Measurements from ENCODE around the gene GK2. TPM values are rescaled to one million over a fixed set of nuclear protein-coding genes. Genes with fewer than 3 reads are reported as not detected.

Gene GK2
- total RNA-seq, 1 donor from 2014 or later, result not detected

DNA sequence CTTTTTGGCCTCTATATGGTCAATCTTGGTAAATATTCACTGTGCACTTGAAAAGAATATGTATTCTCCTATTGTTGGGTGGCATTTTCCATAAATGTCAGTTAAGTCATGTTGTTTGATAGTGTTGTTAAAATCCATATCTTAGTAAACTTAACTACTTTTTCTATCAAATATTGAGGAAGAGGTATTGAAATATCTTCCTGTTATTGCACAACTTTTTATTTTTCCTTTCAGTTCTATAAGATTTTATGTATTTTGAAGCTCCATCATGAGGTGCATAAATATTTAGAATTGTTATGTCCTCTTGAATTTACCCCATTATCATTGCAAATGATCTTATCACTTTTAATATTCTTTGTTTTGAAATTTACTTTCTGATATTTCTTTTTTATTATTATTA is 3.4 kb downstream of the GK2 start:
- ChIA-PET POLR2A (no interaction called here), CTCF (no interaction called here)
- Mint-ChIP-seq H3K4me1 (no peaks in the 10 kb centered on the region), H3K27ac (no peak overlapping the region), H3K4me3 (no peak overlapping the region), H3K9me3 (no peaks in the 10 kb centered on the region), H3K36me3 (ENCODE audit: low read depth) (no peaks in the 10 kb centered on the region), H3K27me3 (no peaks in the 10 kb centered on the region)
- TF ChIP-seq, protein P1, sequence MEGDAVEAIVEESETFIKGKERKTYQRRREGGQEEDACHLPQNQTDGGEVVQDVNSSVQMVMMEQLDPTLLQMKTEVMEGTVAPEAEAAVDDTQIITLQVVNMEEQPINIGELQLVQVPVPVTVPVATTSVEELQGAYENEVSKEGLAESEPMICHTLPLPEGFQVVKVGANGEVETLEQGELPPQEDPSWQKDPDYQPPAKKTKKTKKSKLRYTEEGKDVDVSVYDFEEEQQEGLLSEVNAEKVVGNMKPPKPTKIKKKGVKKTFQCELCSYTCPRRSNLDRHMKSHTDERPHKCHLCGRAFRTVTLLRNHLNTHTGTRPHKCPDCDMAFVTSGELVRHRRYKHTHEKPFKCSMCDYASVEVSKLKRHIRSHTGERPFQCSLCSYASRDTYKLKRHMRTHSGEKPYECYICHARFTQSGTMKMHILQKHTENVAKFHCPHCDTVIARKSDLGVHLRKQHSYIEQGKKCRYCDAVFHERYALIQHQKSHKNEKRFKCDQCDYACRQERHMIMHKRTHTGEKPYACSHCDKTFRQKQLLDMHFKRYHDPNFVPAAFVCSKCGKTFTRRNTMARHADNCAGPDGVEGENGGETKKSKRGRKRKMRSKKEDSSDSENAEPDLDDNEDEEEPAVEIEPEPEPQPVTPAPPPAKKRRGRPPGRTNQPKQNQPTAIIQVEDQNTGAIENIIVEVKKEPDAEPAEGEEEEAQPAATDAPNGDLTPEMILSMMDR (IDR thresholded peaks at IDR 0.05), result no peak
- no peak for DNase-seq
- intact Hi-C loops (cut with micrococcal nuclease), result no loop called here
- ATAC-seq (ENCODE audit: low read depth), result no peak

DNA sequence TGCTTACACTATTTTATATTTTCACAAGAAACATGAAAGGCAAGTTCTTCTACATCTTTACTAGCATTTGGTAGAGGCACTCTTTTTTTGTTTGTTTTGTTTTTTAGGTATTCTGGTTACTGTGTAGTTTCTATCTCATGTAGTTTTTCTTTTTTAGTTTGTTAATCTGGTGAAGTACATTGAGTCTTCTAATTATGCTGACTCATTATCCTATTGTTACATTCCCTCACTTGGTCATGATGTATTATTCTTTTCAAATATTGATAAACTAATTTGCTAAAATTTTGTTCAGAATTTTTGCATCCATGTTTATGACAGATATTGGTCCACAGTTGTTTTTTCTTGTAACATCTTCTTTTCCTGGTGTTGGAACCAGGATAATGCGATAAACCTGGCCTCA is 4.7 kb downstream of the GK2 start:
- no peaks in the 10 kb centered on the region for H3K36me3 Mint-ChIP-seq (ENCODE audit: low read depth)
- no peaks in the 10 kb centered on the region for H3K4me1 Mint-ChIP-seq
- no peak overlapping the region for H3K4me3 Mint-ChIP-seq
- no peaks in the 10 kb centered on the region for H3K27me3 Mint-ChIP-seq
- TF ChIP-seq, protein P1 (IDR thresholded peaks at IDR 0.05), result no peak
- no peak overlapping the region for H3K27ac Mint-ChIP-seq
- POLR2A ChIA-PET, result no interaction called here
- no peak for ATAC-seq (ENCODE audit: low read depth)
- CTCF ChIA-PET, result no interaction called here
- no peak for DNase-seq
- intact Hi-C loops (cut with micrococcal nuclease), result no loop called here
- no peaks in the 10 kb centered on the region for H3K9me3 Mint-ChIP-seq

DNA sequence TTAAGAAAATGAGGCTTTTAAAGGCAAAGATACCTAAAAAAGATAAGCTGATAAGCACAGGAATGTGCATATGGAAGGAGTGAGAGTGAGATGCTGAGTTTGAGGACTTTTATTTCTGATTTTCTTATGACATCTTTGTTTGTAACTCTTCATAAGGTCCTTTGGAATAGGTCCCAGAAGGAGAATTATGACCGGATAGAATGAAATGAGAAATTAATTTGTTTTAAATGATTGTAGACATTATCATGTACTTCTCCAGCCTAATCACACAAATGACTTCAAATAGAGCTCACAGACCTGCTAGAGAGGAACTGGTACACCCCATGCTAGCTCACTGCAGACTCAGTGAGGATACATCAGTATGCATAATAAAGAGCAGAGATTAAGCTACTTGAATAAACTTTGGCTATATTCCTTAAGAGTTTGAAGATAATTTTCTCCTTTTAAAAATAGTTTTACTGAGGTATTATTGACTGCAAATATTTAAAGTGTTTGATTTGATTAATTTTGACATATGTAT is 5.6 kb downstream of the GK2 start:
- TF ChIP-seq, protein P1 (IDR thresholded peaks at IDR 0.05), result no peak
- Mint-ChIP-seq H3K27me3 (no peaks in the 10 kb centered on the region), H3K4me1 (no peaks in the 10 kb centered on the region), H3K27ac (no peak overlapping the region), H3K9me3 (no peaks in the 10 kb centered on the region), H3K36me3 (ENCODE audit: low read depth) (no peaks in the 10 kb centered on the region), H3K4me3 (no peak overlapping the region)
- no peak for ATAC-seq (ENCODE audit: low read depth)
- ChIA-PET POLR2A (no interaction called here), CTCF (no interaction called here)
- DNase-seq, result no peak
- intact Hi-C loops (cut with micrococcal nuclease), result no loop called here

DNA sequence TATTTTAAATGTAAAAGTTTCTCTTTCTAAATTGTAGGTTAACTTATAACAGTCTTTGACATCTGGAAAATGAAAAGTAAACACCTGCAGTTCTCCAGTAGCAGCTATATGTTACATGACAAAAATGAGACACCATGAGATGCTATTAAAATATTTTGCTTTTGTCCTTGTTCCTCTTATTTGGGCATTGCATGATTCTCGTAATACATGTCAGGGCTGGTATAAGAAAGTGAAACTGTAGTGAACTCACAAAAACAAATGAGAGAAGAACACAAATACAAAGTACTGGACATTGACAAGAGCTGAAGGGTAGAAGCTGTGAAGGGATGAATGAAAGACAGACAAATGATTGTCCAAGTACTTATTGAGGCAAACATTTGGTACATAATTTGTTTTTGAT is 9.0 kb downstream of the GK2 start:
- intact Hi-C loops (cut with micrococcal nuclease), result no loop called here
- H3K27me3 Mint-ChIP-seq, result no peaks in the 10 kb centered on the region
- H3K27ac Mint-ChIP-seq, result no peak overlapping the region
- no peaks in the 10 kb centered on the region for H3K4me1 Mint-ChIP-seq
- H3K36me3 Mint-ChIP-seq (ENCODE audit: low read depth), result no peaks in the 10 kb centered on the region
- no peak overlapping the region for H3K4me3 Mint-ChIP-seq
- H3K9me3 Mint-ChIP-seq, result no peaks in the 10 kb centered on the region
- DNase-seq, result no peak
- TF ChIP-seq, protein P1 (IDR thresholded peaks at IDR 0.05), result no peak
- ChIA-PET POLR2A (no interaction called here), CTCF (no interaction called here)
- no peak for ATAC-seq (ENCODE audit: low read depth)

DNA sequence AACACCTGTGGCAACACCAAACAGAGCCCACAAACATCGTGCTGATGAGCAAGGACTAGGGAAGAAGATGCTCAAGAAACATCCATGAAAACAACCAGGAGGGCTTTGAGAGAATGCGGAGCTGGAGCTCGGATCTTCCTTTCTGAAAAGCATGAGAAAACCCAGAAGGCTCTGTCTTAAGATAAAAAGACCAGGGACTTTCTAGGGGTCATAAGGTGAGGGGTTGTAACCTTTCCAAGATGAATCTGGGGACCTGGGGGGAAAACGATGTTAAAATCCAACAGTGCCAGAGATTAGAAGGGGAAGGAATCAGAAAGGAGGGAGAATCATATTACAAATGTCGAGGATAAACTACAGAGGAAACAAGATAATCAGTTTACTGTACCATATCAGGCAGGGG is 10.1 kb downstream of the GK2 start:
- DNase-seq (no peak), ATAC-seq (ENCODE audit: low read depth) (no peak)
- no peak overlapping the region for H3K4me3 Mint-ChIP-seq
- ChIA-PET CTCF (no interaction called here), POLR2A (no interaction called here)
- no peaks in the 10 kb centered on the region for H3K9me3 Mint-ChIP-seq
- H3K36me3 Mint-ChIP-seq (ENCODE audit: low read depth), result no peaks in the 10 kb centered on the region
- intact Hi-C loops (cut with micrococcal nuclease), result no loop called here
- TF ChIP-seq, protein P1 (IDR thresholded peaks at IDR 0.05), result no peak
- no peak overlapping the region for H3K27ac Mint-ChIP-seq
- no peaks in the 10 kb centered on the region for H3K27me3 Mint-ChIP-seq
- H3K4me1 Mint-ChIP-seq, result no peaks in the 10 kb centered on the region
